ENCODE results near the gene ADGRG6.

Gene ADGRG6

DNA sequence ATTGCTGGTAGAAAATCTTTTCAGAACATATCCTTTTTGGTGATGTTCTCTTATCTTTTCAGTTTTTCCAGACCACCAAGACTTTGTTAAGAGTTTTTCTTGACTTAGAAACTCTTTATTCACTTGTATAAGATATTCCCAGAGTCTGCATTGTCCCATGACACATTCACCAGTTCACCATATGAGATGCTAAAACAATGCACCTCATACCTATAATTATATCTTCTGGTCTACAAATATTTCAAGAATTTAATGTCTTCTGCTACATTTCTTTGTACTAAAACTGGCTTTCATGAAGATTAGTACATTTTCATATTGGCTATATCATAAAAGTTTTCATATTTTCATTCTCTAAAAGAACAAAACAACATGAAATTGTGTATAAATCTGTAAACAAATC lies 111.3 kb downstream of the ADGRG6 start:
- Histone ChIP-seq H3K14ac (ENCODE audit: low read length) (no peak overlapping the region), H4K12ac (ENCODE audit: low read depth, low read length) (no peak overlapping the region)

DNA sequence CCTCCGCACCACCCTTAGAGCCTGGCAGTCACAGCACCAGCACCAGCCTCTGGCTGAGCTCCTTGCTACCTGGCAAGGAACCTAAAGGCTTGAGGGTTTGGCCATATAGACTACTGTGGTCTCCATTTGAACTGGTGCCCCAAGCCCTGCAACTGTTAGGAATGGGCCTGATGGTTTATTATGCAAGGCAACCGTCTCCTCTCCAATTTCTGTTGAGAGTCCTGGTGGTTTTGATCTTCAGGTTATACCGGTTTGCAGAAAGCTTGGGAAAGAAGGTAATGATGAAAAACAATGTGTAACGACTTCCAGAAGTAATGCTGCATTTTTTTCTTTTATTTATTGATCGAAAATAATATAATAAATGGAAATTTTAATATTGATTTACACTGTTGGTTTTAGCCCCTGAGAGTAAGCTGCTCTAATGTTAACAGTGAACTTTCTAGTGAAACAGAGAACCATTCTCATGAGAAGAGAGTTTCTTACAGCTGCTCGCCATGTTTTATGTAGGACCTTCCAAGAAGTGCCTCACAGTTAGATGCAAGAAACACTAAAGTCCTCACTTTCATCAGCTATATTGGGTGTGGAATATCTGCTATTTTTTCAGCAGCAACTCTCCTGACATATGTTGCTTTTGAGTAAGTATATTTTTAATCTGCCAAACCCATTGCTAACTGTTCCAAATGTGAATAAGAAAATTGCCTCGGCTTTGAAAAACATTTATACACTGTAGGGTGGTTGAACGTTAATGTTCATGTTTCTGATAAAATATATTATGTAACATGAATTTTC lies 112.8 kb downstream of the ADGRG6 start:
- H4K91ac ChIP-seq (ENCODE audit: low read depth, low read length) = no peak overlapping the region
- no peak overlapping the region for H3K4me3 ChIP-seq (ENCODE audit: low read depth, low read length)
- H4K12ac ChIP-seq (ENCODE audit: low read depth, low read length) = no peak overlapping the region
- peak overlapping the region; percentile 61 for H2BK120ac ChIP-seq (ENCODE audit: insufficient read depth, low read length, poor library complexity)
- peaks cover 5 to 6% of the 10 kb centered on the region in 2 experiments for H3K36me3 ChIP-seq (ENCODE audit: control insufficient read depth in 1 of 2, insufficient read depth in 2 of 2, low read length in 2 of 2)
- H3K79me1 ChIP-seq (ENCODE audit: low read length) = peaks cover 2% of the 10 kb centered on the region
- no peaks in the 10 kb centered on the region for H3K9me3 ChIP-seq (ENCODE audit: insufficient read depth, low read depth, low read length)
- no peak overlapping the region for H2BK5ac ChIP-seq (ENCODE audit: low read depth, low read length, poor library complexity)
- H3K4me1 ChIP-seq (ENCODE audit: control insufficient read depth in 1 of 2, insufficient read depth in 2 of 2, low read length in 2 of 2) = peaks cover 0 to 7% of the 10 kb centered on the region in 2 experiments
- no peak overlapping the region for H3K27ac ChIP-seq (ENCODE audit: low read depth, low read length)
- no peak overlapping the region for H4K8ac ChIP-seq (ENCODE audit: low read depth, low read length)
- WGBS (ENCODE audit: extremely low coverage, insufficient coverage, insufficient read length) = no CpG with 5 or more reads among the region's 8 CpGs
- H3K14ac ChIP-seq (ENCODE audit: low read length) = peak overlapping the region; percentile 35
- H2AFZ ChIP-seq (ENCODE audit: insufficient read depth, low read length, poor library complexity) = no peak overlapping the region
- H3K27me3 ChIP-seq (ENCODE audit: insufficient read depth, low read length) = no peaks in the 10 kb centered on the region
- peak; percentile 35 to 48 for DNase-seq
- no peak overlapping the region for H3K18ac ChIP-seq (ENCODE audit: low read length)
- no peak overlapping the region for H3K23ac ChIP-seq (ENCODE audit: low read length)
- H2AK5ac ChIP-seq (ENCODE audit: low read length) = no peak overlapping the region
- no peak overlapping the region for H3K4ac ChIP-seq (ENCODE audit: low read depth, low read length)
- H3K4me2 ChIP-seq (ENCODE audit: low read length) = no peak overlapping the region
- H3K9ac ChIP-seq (ENCODE audit: low read length) = no peak overlapping the region
- no peak overlapping the region for H2BK12ac ChIP-seq (ENCODE audit: low read length)
- H3K79me2 ChIP-seq (ENCODE audit: control insufficient read depth, insufficient read depth, low read length, poor library complexity) = no peaks in the 10 kb centered on the region

More for the DNA sequence above, 111.3 kb downstream of the ADGRG6 start:
- peaks cover 0 to 7% of the 10 kb centered on the region in 2 experiments for H3K4me1 ChIP-seq (ENCODE audit: control insufficient read depth in 1 of 2, insufficient read depth in 2 of 2, low read length in 2 of 2)
- no peak overlapping the region for H3K23ac ChIP-seq (ENCODE audit: low read length)
- H3K9me3 ChIP-seq (ENCODE audit: insufficient read depth, low read depth, low read length) = no peaks in the 10 kb centered on the region
- H2AK5ac ChIP-seq (ENCODE audit: low read length) = no peak overlapping the region
- H3K27me3 ChIP-seq (ENCODE audit: insufficient read depth, low read length) = no peaks in the 10 kb centered on the region
- no peak overlapping the region for H3K27ac ChIP-seq (ENCODE audit: low read depth, low read length)
- H4K8ac ChIP-seq (ENCODE audit: low read depth, low read length) = no peak overlapping the region
- no peaks in the 10 kb centered on the region for H3K79me2 ChIP-seq (ENCODE audit: control insufficient read depth, insufficient read depth, low read length, poor library complexity)
- H3K18ac ChIP-seq (ENCODE audit: low read length) = no peak overlapping the region
- H3K79me1 ChIP-seq (ENCODE audit: low read length) = peaks cover 2% of the 10 kb centered on the region
- peak in 1 of 2 donors; percentile 58 for DNase-seq
- peaks cover 3 to 6% of the 10 kb centered on the region in 2 experiments for H3K36me3 ChIP-seq (ENCODE audit: control insufficient read depth in 1 of 2, insufficient read depth in 2 of 2, low read length in 2 of 2)
- no peak overlapping the region for H2AFZ ChIP-seq (ENCODE audit: insufficient read depth, low read length, poor library complexity)
- no peak overlapping the region for H2BK5ac ChIP-seq (ENCODE audit: low read depth, low read length, poor library complexity)
- H4K91ac ChIP-seq (ENCODE audit: low read depth, low read length) = no peak overlapping the region
- no peak overlapping the region for H3K4me3 ChIP-seq (ENCODE audit: low read depth, low read length)
- H3K9ac ChIP-seq (ENCODE audit: low read length) = no peak overlapping the region
- no peak overlapping the region for H2BK120ac ChIP-seq (ENCODE audit: insufficient read depth, low read length, poor library complexity)
- H3K4ac ChIP-seq (ENCODE audit: low read depth, low read length) = no peak overlapping the region
- no peak overlapping the region for H3K4me2 ChIP-seq (ENCODE audit: low read length)
- no peak overlapping the region for H2BK12ac ChIP-seq (ENCODE audit: low read length)

DNA sequence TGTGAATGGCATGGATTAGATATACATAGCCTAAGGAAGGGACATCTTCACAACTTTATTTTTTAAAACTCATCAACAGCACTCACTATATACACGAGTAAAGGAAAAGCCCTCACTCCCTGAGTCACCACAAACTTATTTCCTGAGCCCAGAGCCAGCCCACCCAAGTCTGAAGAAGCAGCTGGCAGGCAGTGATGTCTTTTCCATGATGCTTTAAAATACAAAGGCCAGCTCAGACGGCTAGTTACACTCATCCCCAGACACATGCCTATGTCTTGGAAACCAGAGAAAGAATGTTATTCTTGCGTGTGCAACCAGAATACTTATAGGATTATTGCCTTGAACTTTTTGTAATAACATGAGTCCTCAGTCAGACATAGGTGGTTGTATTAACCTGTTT lies 114.4 kb downstream of the ADGRG6 start:
- H3K9me3 ChIP-seq (ENCODE audit: insufficient read depth, low read depth, low read length) = no peaks in the 10 kb centered on the region
- H3K79me2 ChIP-seq (ENCODE audit: control insufficient read depth, insufficient read depth, low read length, poor library complexity) = no peaks in the 10 kb centered on the region
- no peak overlapping the region for H2BK120ac ChIP-seq (ENCODE audit: insufficient read depth, low read length, poor library complexity)
- no peak overlapping the region for H3K4ac ChIP-seq (ENCODE audit: low read depth, low read length)
- H2BK12ac ChIP-seq (ENCODE audit: low read length) = no peak overlapping the region
- H3K36me3 ChIP-seq (ENCODE audit: control insufficient read depth in 1 of 2, insufficient read depth in 2 of 2, low read length in 2 of 2) = peaks cover 6 to 8% of the 10 kb centered on the region in 2 experiments
- H3K18ac ChIP-seq (ENCODE audit: low read length) = no peak overlapping the region
- WGBS (ENCODE audit: extremely low coverage, insufficient coverage, insufficient read length) = no CpG with 5 or more reads among the region's 3 CpGs
- DNase-seq = no peak
- H4K8ac ChIP-seq (ENCODE audit: low read depth, low read length) = no peak overlapping the region
- H3K23ac ChIP-seq (ENCODE audit: low read length) = no peak overlapping the region
- H3K4me2 ChIP-seq (ENCODE audit: low read length) = no peak overlapping the region
- H4K12ac ChIP-seq (ENCODE audit: low read depth, low read length) = no peak overlapping the region
- H3K27ac ChIP-seq (ENCODE audit: low read depth, low read length) = peak overlapping the region; percentile 34
- H3K4me1 ChIP-seq (ENCODE audit: control insufficient read depth in 1 of 2, insufficient read depth in 2 of 2, low read length in 2 of 2) = peaks cover 0 to 7% of the 10 kb centered on the region in 2 experiments
- no peak overlapping the region for H2BK5ac ChIP-seq (ENCODE audit: low read depth, low read length, poor library complexity)
- H4K91ac ChIP-seq (ENCODE audit: low read depth, low read length) = no peak overlapping the region
- no peak overlapping the region for H2AFZ ChIP-seq (ENCODE audit: insufficient read depth, low read length, poor library complexity)
- peaks cover 2% of the 10 kb centered on the region for H3K79me1 ChIP-seq (ENCODE audit: low read length)
- H3K9ac ChIP-seq (ENCODE audit: low read length) = no peak overlapping the region
- H2AK5ac ChIP-seq (ENCODE audit: low read length) = no peak overlapping the region
- H3K27me3 ChIP-seq (ENCODE audit: insufficient read depth, low read length) = no peaks in the 10 kb centered on the region
- H3K14ac ChIP-seq (ENCODE audit: low read length) = no peak overlapping the region
- no peak overlapping the region for H3K4me3 ChIP-seq (ENCODE audit: low read depth, low read length)

DNA sequence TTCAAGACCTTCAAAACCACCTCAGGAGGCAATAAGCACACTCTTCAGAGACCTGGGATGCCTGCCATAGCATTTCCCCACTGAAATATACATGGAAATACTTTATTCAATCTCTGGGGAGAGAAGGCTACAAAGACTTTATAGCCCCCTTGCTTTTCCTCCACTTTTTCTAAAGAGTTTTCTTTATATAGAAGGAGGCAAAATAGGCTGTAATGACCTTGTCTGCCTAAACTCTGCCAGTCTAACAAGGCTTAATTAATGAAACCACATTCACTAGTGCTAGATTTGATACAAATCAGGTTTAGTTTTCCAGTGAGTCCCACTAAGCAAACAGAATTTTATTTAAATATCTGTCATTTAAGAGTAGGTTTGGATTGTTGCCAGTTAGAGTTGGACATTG lies 114.9 kb downstream of the ADGRG6 start:
- Histone ChIP-seq H3K36me3 (ENCODE audit: control insufficient read depth in 1 of 2, insufficient read depth in 2 of 2, low read length in 2 of 2) (peaks cover 6 to 8% of the 10 kb centered on the region in 2 experiments), H3K18ac (ENCODE audit: low read length) (no peak overlapping the region), H2BK5ac (ENCODE audit: low read depth, low read length, poor library complexity) (no peak overlapping the region), H3K4me2 (ENCODE audit: low read length) (no peak overlapping the region), H4K12ac (ENCODE audit: low read depth, low read length) (no peak overlapping the region), H2BK120ac (ENCODE audit: insufficient read depth, low read length, poor library complexity) (no peak overlapping the region), H3K9me3 (ENCODE audit: insufficient read depth, low read depth, low read length) (no peaks in the 10 kb centered on the region), H3K23ac (ENCODE audit: low read length) (no peak overlapping the region), H3K27ac (ENCODE audit: low read depth, low read length) (peak overlapping the region; percentile 34), H3K9ac (ENCODE audit: low read length) (no peak overlapping the region), H2AK5ac (ENCODE audit: low read length) (no peak overlapping the region), H3K27me3 (ENCODE audit: insufficient read depth, low read length) (no peaks in the 10 kb centered on the region), H3K79me1 (ENCODE audit: low read length) (peaks cover 2% of the 10 kb centered on the region), H3K14ac (ENCODE audit: low read length) (no peak overlapping the region), H2BK12ac (ENCODE audit: low read length) (no peak overlapping the region), H4K8ac (ENCODE audit: low read depth, low read length) (no peak overlapping the region), H3K4me1 (ENCODE audit: control insufficient read depth in 1 of 2, insufficient read depth in 2 of 2, low read length in 2 of 2) (peaks cover 0 to 7% of the 10 kb centered on the region in 2 experiments), H4K91ac (ENCODE audit: low read depth, low read length) (no peak overlapping the region), H3K4ac (ENCODE audit: low read depth, low read length) (no peak overlapping the region), H3K4me3 (ENCODE audit: low read depth, low read length) (no peak overlapping the region), H2AFZ (ENCODE audit: insufficient read depth, low read length, poor library complexity) (no peak overlapping the region), H3K79me2 (ENCODE audit: control insufficient read depth, insufficient read depth, low read length, poor library complexity) (no peaks in the 10 kb centered on the region)
- DNase-seq = no peak

All from trophoblast cell (in vitro differentiated cells and primary cell).